Calu3 (cell line): Measurements from ENCODE around the gene EPHA5. TPM values are rescaled to one million over a fixed set of nuclear protein-coding genes. Genes with fewer than 3 reads are reported as not detected.

Experiments
- BruUV-seq: library from RNA; stranded (reverse); fragments of 400-500 nt; replicated peaks from 2 replicates; lab custom pipeline; 2021; lab: Mats Ljungman, UMichigan
- CTCF ChIA-PET: fragments of 300-600 bp; sonication (Branson Sonifier 250); formaldehyde crosslinking; loops from one replicate; lab custom pipeline; 2022; ENCODE audit warnings: antibody characterized with exemption; lab: Charles Lee
- DNase-seq: peaks from one replicate; pipeline ENCODE4 v3.0.0; 2022
- H3K27ac Mint-ChIP-seq: one replicate; pipeline ENCODE4 v1.8.0; 2022; ENCODE audit warnings: mixed read lengths; ENCODE audit not compliant: unreplicated experiment
- H3K27me3 Mint-ChIP-seq: one replicate; pipeline ENCODE4 v1.8.0; 2022; ENCODE audit warnings: mixed read lengths; ENCODE audit not compliant: unreplicated experiment
- H3K36me3 Mint-ChIP-seq: one replicate; pipeline ENCODE4 v1.8.0; 2022; ENCODE audit warnings: mild to moderate bottlenecking, moderate library complexity, mixed read lengths; ENCODE audit not compliant: insufficient read depth, unreplicated experiment
- H3K4me1 Mint-ChIP-seq: one replicate; pipeline ENCODE4 v1.8.0; 2022; ENCODE audit warnings: mild to moderate bottlenecking, low read depth, mixed read lengths; ENCODE audit not compliant: unreplicated experiment
- H3K4me3 Mint-ChIP-seq: one replicate; pipeline ENCODE4 v1.8.0; 2022; ENCODE audit warnings: mild to moderate bottlenecking, low read depth, moderate library complexity, mixed read lengths; ENCODE audit not compliant: unreplicated experiment
- H3K9me3 Mint-ChIP-seq: one replicate; pipeline ENCODE4 v1.8.0; 2022; ENCODE audit warnings: low read depth, mixed read lengths; ENCODE audit not compliant: unreplicated experiment
- CTCF ChIP-seq: fragments of 200-600 bp; IDR thresholded peaks from one replicate; pipeline ENCODE4 v1.8.0; 2022; ENCODE audit warnings: antibody characterized with exemption; ENCODE audit not compliant: unreplicated experiment
- intact Hi-C: fragments of 100-400 bp; cut with micrococcal nuclease; formaldehyde crosslinking; loops from one replicate; pipeline ENCODE4 v1.10.0; 2022; ENCODE audit not compliant: unreplicated experiment
- total RNA-seq: library from RNA; stranded (reverse); gene quantifications from 2 replicates; pipeline ENCODE4 v1.2.3, GENCODE V29; 2022

EPHA5 gene
- total RNA-seq, 1 experiment from 2014 or later, result not detected

DNA sequence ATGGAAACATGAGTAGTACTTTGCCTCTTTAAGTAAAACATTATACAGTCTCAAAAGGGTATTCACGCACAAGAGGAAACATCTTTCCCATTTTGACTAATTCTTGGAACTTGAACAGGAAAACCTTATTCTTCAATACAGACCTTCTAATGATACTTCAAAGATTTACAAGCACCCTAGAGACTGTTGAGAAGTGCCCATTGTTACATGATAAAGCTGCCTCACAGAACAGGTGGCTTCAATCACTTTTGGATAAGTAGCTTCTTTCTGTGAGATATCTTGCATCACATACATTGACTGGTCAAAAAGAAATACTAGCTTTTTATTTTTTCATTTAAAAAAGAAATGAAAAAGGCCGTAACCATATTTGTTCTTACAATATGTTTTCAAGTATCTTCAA lies 219.4 kb downstream of the EPHA5 start:
- no peak for DNase-seq
- no peaks in the 10 kb centered on the region for H3K9me3 Mint-ChIP-seq
- BruUV-seq, result no TSS peak

DNA sequence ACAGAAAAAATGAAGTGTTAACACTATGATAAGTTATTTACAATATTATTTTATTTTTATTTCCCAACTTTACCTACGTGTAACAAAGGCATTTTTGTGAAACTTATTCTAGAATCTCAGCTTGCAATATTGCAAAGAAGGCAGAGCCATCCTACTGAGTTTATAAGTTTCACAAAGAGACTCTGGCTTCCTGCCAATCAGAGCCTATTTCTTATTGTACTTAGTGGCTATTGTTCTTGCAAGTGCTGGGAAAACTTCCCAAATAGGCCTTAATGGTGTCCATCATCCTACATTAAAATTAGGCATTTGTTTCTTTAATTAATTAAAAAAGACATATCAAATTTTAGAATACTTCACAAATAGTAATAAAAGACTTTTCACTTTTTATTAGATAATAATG lies 233.2 kb downstream of the EPHA5 start:
- no TSS peak for BruUV-seq
- Mint-ChIP-seq H3K27me3 (no peaks in the 10 kb centered on the region), H3K36me3 (no peaks in the 10 kb centered on the region), H3K4me1 (no peaks in the 10 kb centered on the region), H3K9me3 (no peaks in the 10 kb centered on the region), H3K27ac (no peak overlapping the region), H3K4me3 (no peak overlapping the region)
- CTCF ChIA-PET, result no interaction called here
- no peak for DNase-seq
- TF ChIP-seq CTCF, result no peak
- intact Hi-C loops, result no loop called here

More for the DNA sequence above, 219.4 kb downstream of the EPHA5 start:
- CTCF ChIA-PET, result no interaction called here
- Mint-ChIP-seq H3K27me3 (no peaks in the 10 kb centered on the region), H3K4me1 (no peaks in the 10 kb centered on the region), H3K4me3 (no peak overlapping the region), H3K36me3 (no peaks in the 10 kb centered on the region), H3K27ac (no peak overlapping the region)
- intact Hi-C loops, result no loop called here
- TF ChIP-seq CTCF, result no peak

DNA sequence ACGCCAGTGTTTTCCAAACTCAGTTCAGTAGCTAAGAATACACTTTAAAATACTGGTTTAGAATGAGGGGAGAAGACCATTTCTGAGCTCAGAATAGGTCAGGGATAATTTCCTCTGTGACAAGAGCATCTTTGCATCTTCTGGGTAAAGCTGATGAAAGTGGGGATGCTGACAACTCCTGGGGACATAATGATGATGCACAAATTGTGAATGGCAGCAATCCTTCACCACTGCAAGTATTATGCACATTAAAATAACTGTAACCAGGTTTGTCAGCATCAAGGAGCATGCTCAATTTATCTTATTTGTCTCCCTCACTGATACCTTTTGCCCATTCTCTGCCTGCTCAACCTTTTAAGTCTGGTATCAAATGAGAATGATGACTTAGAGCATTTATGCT lies 248.2 kb downstream of the EPHA5 start:
- H3K36me3 Mint-ChIP-seq, result no peaks in the 10 kb centered on the region
- TF ChIP-seq CTCF, result no peak
- H3K27me3 Mint-ChIP-seq, result no peaks in the 10 kb centered on the region
- H3K4me3 Mint-ChIP-seq, result no peak overlapping the region
- intact Hi-C loops, result no loop called here
- H3K27ac Mint-ChIP-seq, result no peak overlapping the region
- no TSS peak for BruUV-seq
- CTCF ChIA-PET, result no interaction called here
- no peak for DNase-seq
- no peaks in the 10 kb centered on the region for H3K9me3 Mint-ChIP-seq
- no peaks in the 10 kb centered on the region for H3K4me1 Mint-ChIP-seq

- TF ChIP-seq CTCF, result no peak
- Mint-ChIP-seq H3K9me3 (no peaks in the 10 kb centered on the region), H3K27me3 (no peaks in the 10 kb centered on the region), H3K27ac (no peak overlapping the region), H3K4me1 (no peaks in the 10 kb centered on the region), H3K4me3 (no peak overlapping the region), H3K36me3 (no peaks in the 10 kb centered on the region)
- no peak for DNase-seq
- intact Hi-C loops, result no loop called here
- BruUV-seq, result no TSS peak
- CTCF ChIA-PET, result no interaction called here
These were observed 250.3 kb downstream of the EPHA5 start for GRCh38 chr4:65420036-65420435.
